Fibroblast of lung (primary cell): ENCODE measurements around the gene MYOM1. TPM values are rescaled to one million over a fixed set of nuclear protein-coding genes. Genes with fewer than 3 reads are reported as not detected.

Experiments
- DNase-seq, 2 donors: peaks; one replicate each; pipeline versions ENCODE4 v3.0.0 to v3.0.0-alpha.2; 2010; ENCODE audit warnings: low read depth in 2 of 2
- H2AFZ ChIP-seq: 2 replicates; pipeline ENCODE4 v1.5.1; 2012; ENCODE audit warnings: low read length, control low read depth, inconsistent platforms
- H3K27ac ChIP-seq: 2 replicates; pipeline ENCODE4 v1.5.1; 2011; ENCODE audit warnings: low read length, control low read depth; ENCODE audit not compliant: insufficient read depth
- H3K27me3 ChIP-seq: 2 replicates; pipeline ENCODE4 v1.5.1; 2011; ENCODE audit warnings: mild to moderate bottlenecking, low read length; ENCODE audit not compliant: control insufficient read depth, insufficient read depth
- H3K36me3 ChIP-seq: 2 replicates; pipeline ENCODE4 v1.5.1; 2011; ENCODE audit warnings: low read length; ENCODE audit not compliant: control insufficient read depth, insufficient read depth
- H3K4me1 ChIP-seq: 2 replicates; pipeline ENCODE4 v1.5.1; 2011; ENCODE audit warnings: low read length; ENCODE audit not compliant: control insufficient read depth, insufficient read depth; ENCODE audit errors: extremely low read depth
- H3K4me2 ChIP-seq: 2 replicates; pipeline ENCODE4 v1.5.1; 2011; ENCODE audit warnings: low read length, control low read depth; ENCODE audit not compliant: insufficient read depth; ENCODE audit errors: extremely low read depth
- H3K4me3 ChIP-seq, 4 experiments: fragments of 200-600 bp in 1 of 4; sonication (generic) in 1 of 4; replicated peaks in 1 of 4; 2 replicates each; pipeline ENCODE4 v1.5.1; 2011 to 2016; ENCODE audit warnings: low read length in 4 of 4, low read depth in 3 of 4, mild to moderate bottlenecking in 3 of 4, control low read depth in 2 of 4, inconsistent platforms in 1 of 4, mixed read lengths in 1 of 4; ENCODE audit not compliant: insufficient read depth in 1 of 4; ENCODE audit errors: control extremely low read depth in 1 of 4
- H3K79me2 ChIP-seq: 2 replicates; pipeline ENCODE4 v1.5.1; 2012; ENCODE audit warnings: mild to moderate bottlenecking, low read length, inconsistent platforms; ENCODE audit not compliant: control insufficient read depth, insufficient read depth
- H3K9ac ChIP-seq: 2 replicates; pipeline ENCODE4 v1.5.1; 2011; ENCODE audit warnings: mild to moderate bottlenecking, low read length, control low read depth; ENCODE audit not compliant: insufficient read depth
- H3K9me3 ChIP-seq: 2 replicates; pipeline ENCODE4 v1.5.1; 2012; ENCODE audit warnings: low read depth, low read length; ENCODE audit not compliant: control insufficient read depth, insufficient read depth
- H4K20me1 ChIP-seq: 2 replicates; pipeline ENCODE4 v1.5.1; 2011; ENCODE audit warnings: low read length; ENCODE audit not compliant: control insufficient read depth, insufficient read depth; ENCODE audit errors: extremely low read depth
- EZH2 ChIP-seq: IDR thresholded peaks from 2 replicates; pipeline ENCODE4 v1.5.1; 2012; ENCODE audit warnings: low read length, control low read depth, mild to moderate bottlenecking; ENCODE audit errors: missing control alignments
- polyA plus RNA-seq, 2 donors: library from polyadenylated mRNA; depleted of rRNA in 1 of 2; stranded (reverse) in 1 of 2; unstranded in 1 of 2; fragments of >200 nt; gene quantifications; 2 replicates each; pipeline ENCODE4 v1.2.1, GENCODE V29; 2011 to 2012; ENCODE audit warnings: missing spikeins in 1 of 2
- total RNA-seq: library from RNA; depleted of rRNA; stranded (reverse); fragments of >200 nt; gene quantifications from 2 replicates; pipeline ENCODE4 v1.2.1, GENCODE V29; 2014
- TF ChIP-seq, protein P1 (sequence below), 2 donors: IDR thresholded peaks in 1 of 2; conservative IDR thresholded peaks in 1 of 2; 1 replicate in 1 of 2; 2 replicates in 1 of 2; pipeline ENCODE4 v1.5.1; 2011 to 2012; ENCODE audit warnings: low read length in 2 of 2, control low read depth in 1 of 2, inconsistent platforms in 1 of 2, low read depth in 1 of 2, mild to moderate bottlenecking in 1 of 2

Gene MYOM1
- total and polyA plus RNA-seq, 2 donors (not counting 1 experiment from before 2014, with no cell fraction given) = 0.07 to 0.83 TPM

DNA sequence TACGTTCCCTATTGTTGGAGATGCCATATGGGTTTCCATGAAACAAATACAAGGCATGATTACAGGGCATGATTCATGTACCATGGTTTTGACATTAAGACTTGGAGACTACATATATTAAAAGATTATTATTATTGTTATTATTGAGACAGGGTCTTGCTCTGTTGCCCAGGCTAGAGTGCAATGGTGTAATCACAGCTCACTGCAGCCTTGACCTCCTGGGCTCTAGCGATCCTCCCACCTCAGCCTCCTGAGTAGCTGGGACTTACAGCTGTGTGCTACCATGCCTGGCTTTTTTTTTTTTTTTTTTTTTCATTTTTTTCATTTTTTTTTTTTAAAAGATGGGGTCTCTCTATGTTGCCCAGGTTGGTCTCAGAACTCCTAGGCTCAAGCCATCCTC lies 69.1 kb downstream of the MYOM1 start:
- no peaks in the 10 kb centered on the region for H3K4me1 ChIP-seq
- no peak overlapping the region for H3K4me2 ChIP-seq
- no peak overlapping the region for H3K9ac ChIP-seq
- DNase-seq = no peak
- H3K9me3 ChIP-seq = no peaks in the 10 kb centered on the region
- H3K79me2 ChIP-seq = no peaks in the 10 kb centered on the region
- H3K4me3 ChIP-seq = no peak overlapping the region
- no peaks in the 10 kb centered on the region for H3K27me3 ChIP-seq
- TF ChIP-seq, protein P1, sequence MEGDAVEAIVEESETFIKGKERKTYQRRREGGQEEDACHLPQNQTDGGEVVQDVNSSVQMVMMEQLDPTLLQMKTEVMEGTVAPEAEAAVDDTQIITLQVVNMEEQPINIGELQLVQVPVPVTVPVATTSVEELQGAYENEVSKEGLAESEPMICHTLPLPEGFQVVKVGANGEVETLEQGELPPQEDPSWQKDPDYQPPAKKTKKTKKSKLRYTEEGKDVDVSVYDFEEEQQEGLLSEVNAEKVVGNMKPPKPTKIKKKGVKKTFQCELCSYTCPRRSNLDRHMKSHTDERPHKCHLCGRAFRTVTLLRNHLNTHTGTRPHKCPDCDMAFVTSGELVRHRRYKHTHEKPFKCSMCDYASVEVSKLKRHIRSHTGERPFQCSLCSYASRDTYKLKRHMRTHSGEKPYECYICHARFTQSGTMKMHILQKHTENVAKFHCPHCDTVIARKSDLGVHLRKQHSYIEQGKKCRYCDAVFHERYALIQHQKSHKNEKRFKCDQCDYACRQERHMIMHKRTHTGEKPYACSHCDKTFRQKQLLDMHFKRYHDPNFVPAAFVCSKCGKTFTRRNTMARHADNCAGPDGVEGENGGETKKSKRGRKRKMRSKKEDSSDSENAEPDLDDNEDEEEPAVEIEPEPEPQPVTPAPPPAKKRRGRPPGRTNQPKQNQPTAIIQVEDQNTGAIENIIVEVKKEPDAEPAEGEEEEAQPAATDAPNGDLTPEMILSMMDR (conservative IDR thresholded peaks at IDR 0.05 in 1 of 2, IDR thresholded peaks at IDR 0.05 in 1 of 2; ENCODE audit: low read depth in 1 of 2, low read length in 2 of 2) = no peak
- TF ChIP-seq EZH2 = no peak
- no peak overlapping the region for H2AFZ ChIP-seq
- H4K20me1 ChIP-seq = no peaks in the 10 kb centered on the region
- no peak overlapping the region for H3K27ac ChIP-seq
- no peaks in the 10 kb centered on the region for H3K36me3 ChIP-seq

DNA sequence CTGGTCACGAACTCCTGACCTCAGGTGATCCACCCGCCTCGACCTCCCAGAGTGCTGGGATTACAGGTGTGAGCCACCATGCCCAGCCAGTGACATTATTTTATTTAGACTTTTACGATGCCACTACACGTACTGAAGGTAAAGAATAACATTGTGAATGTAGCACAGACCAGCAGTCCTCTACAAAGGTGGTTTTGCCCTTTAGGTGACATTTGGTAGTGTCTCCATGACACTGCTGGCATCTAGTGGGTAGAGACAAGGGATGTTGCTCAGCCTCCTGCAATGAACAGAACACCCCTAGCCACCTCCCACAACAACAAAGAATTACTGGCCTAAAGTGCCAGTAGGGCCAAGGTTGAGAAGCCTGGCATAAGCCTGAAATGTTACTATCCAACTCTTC lies 69.5 kb downstream of the MYOM1 start:
- no peak overlapping the region for H3K27ac ChIP-seq
- H3K4me3 ChIP-seq = no peak overlapping the region
- H3K4me2 ChIP-seq = no peak overlapping the region
- no peaks in the 10 kb centered on the region for H3K36me3 ChIP-seq
- H3K27me3 ChIP-seq = no peaks in the 10 kb centered on the region
- no peaks in the 10 kb centered on the region for H3K79me2 ChIP-seq
- H2AFZ ChIP-seq = no peak overlapping the region
- no peaks in the 10 kb centered on the region for H3K9me3 ChIP-seq
- no peak for DNase-seq
- no peaks in the 10 kb centered on the region for H3K4me1 ChIP-seq
- TF ChIP-seq EZH2 = no peak
- TF ChIP-seq, protein P1 (conservative IDR thresholded peaks at IDR 0.05 in 1 of 2, IDR thresholded peaks at IDR 0.05 in 1 of 2; ENCODE audit: low read depth in 1 of 2, low read length in 2 of 2) = no peak
- no peak overlapping the region for H3K9ac ChIP-seq
- H4K20me1 ChIP-seq = no peaks in the 10 kb centered on the region

DNA sequence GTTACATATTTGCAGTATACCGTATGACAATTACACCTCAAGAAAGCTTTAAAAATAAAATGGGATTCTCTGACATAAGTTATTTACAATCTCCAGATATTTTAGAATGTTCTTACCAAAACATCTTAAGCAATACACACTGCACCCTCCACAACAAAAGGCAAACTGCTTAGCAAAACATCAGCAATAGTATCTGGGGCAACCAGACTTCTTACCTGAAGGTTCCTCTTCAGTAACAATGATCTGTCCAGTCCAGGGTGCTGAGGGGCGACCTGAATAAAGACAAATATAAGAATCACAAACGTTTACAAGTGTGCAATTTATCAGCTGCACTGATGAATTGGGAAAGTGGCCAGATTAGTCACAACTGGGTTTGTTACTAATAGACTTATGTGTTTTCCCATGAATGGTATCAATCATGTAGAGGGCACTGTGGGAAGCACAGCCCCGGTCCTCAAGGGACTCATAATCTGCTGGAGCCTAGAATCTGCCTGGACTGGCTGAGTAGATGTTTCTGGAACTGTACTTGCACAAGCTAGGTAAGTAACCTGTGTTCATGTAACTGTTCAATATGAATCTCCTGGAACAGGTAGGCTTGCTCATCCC lies 70.7 kb downstream of the MYOM1 start:
- Histone ChIP-seq H3K4me3 (no peak overlapping the region), H3K79me2 (no peaks in the 10 kb centered on the region), H3K9ac (no peak overlapping the region), H2AFZ (no peak overlapping the region), H3K9me3 (no peaks in the 10 kb centered on the region), H3K27me3 (no peaks in the 10 kb centered on the region), H4K20me1 (no peaks in the 10 kb centered on the region), H3K4me2 (no peak overlapping the region), H3K36me3 (no peaks in the 10 kb centered on the region), H3K27ac (no peak overlapping the region), H3K4me1 (no peaks in the 10 kb centered on the region)
- TF ChIP-seq, protein P1 (conservative IDR thresholded peaks at IDR 0.05 in 1 of 2, IDR thresholded peaks at IDR 0.05 in 1 of 2; ENCODE audit: low read depth in 1 of 2, low read length in 2 of 2) = no peak
- TF ChIP-seq EZH2 = no peak
- DNase-seq = peak; percentile 3 to 27
